ENCODE data around the gene PTPRH. TPM values are rescaled to one million over a fixed set of nuclear protein-coding genes. Genes with fewer than 3 reads are reported as not detected.

Gene PTPRH
- total RNA-seq, 1 donor from 2014 or later, result under 0.01 TPM

DNA sequence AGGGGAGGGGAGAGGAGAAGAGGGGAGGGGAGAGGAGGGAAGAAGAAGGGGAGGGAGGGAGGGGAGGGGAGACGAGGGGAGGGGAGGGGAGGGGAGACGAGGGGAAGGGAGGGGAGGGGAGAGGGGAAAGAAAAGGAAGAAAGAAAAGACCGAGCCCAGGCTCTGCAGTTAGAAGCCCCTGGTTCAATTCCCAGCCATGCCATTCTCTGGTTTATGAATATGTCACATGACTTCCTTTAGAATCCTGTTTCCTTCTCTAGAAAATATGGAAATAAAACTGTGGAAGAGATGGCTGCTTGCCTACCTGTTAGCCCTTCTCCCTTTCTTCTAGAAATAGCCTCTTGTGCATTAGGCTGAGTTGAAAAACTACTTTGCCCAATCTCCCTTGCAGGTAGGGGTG is 74.6 kb downstream of the PTPRH start:
- DNase-seq (ENCODE audit: low read depth in 2 of 2), result no peak

DNA sequence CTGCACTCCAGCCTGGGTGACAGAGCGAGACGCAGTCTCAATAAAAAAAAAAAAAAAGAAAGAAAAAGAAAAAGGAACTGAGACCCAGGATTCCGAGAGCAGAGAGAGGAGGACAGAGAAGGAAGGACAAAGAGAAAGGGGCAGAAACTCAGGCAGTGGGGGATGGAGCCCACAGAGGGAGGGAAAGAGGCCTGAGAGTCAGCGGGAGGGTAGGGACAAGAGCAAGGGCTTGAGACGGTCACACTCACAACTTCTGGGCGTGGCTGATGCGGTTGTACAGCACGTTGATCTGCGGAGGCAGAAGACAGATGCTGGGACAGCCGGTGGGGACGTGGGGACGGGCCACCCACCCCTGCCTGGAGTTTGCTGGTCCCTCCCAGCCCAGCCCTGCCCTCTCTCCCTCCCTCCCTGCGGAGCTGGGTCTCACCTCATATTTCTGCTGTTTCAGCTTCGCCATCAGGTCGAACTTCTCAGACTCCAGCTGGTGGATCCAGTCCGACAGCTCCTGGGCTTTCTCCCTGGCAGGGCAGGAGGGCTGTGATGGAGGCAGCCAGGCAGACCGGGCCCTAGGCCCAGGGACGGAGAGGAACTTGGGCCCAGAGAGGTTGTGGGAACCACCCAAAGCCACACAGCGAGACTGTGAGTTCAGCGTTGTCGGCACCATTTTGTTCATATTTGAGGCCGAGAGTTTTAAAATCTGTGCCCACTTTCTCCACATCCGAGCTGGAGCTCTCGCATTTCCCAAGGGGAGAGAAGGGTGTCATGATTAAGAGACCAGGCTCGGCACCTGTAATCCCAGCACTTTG is 75.5 kb downstream of the PTPRH start:
- no peak for DNase-seq (ENCODE audit: low read depth in 2 of 2)

DNA sequence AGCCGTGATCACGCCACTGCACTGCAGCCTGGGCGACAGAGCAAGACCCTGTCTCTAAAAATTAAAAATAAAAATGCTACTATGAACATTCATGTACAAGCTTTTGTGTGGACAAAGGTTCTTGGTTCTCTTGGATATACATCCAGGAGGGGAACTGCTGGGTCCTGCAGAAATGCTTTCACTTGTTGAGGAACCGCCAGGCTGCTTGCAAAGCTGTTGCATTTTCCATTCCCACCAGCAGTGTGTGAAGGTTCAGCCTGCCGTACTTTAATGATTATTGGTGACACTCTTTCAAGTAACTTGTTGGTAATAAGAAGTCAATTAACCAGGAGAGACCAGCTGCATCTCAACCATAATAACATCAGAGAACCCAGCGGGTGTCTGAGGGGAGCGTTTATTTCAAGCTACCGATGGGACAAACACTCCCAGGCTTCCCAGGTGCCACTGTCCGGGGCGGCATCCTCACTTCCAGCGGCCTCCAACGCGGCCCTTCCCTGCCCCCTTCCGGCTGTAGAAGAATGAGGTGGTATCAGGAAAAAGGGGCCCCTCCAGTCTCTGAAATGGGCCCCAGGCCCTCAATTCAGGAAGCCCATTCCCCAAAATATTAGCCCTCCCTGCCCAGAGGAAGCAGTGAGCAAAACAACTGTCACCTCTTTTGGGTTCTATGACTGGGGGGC is 76.7 kb downstream of the PTPRH start:
- DNase-seq (ENCODE audit: low read depth in 2 of 2), result peak; percentile 18 to 38

- no peak for DNase-seq (ENCODE audit: low read depth in 2 of 2)
Observed at GRCh38 chr19:55131421-55131820, 77.9 kb downstream of the PTPRH start.

Other genes with a start within 250 kb of the PTPRH start
- 0.22 and 2.6 TPM in 2 replicates for gene NLRP2, start 243.1 kb downstream of the PTPRH start, total RNA-seq
- not detected in 2 replicates for gene GP6, start 171.2 kb downstream of the PTPRH start, total RNA-seq
- gene RDH13, start 146.4 kb downstream of the PTPRH start, total RNA-seq, result 10.2 and 19.0 TPM in 2 replicates
- 9.9 and 12.0 TPM in 2 replicates for gene EPS8L1, start 133.6 kb downstream of the PTPRH start, total RNA-seq
- gene PPP1R12C, start 91.9 kb downstream of the PTPRH start, total RNA-seq, result 18.1 and 25.8 TPM in 2 replicates
- 1.7 TPM in 1 of 2 replicates, not detected in the other for gene TNNT1, start 60.3 kb downstream of the PTPRH start, total RNA-seq
- not detected in 2 replicates for gene TNNI3, start 51.8 kb downstream of the PTPRH start, total RNA-seq
- 0.22 and 0.40 TPM in 2 replicates for gene DNAAF3, start 42.9 kb downstream of the PTPRH start, total RNA-seq
- not detected in 2 replicates for gene SYT5, start 29.2 kb downstream of the PTPRH start, total RNA-seq
- gene TMEM86B, start 19.3 kb upstream of the PTPRH start, total RNA-seq, result 0.44 and 0.99 TPM in 2 replicates
- gene PPP6R1, start 49.5 kb upstream of the PTPRH start, total RNA-seq, result 16.1 and 24.8 TPM in 2 replicates
- 17.2 and 19.0 TPM in 2 replicates for gene HSPBP1, start 70.6 kb upstream of the PTPRH start, total RNA-seq
- under 0.01 and 1.2 TPM in 2 replicates for gene BRSK1, start 74.5 kb upstream of the PTPRH start, total RNA-seq
- not detected in 2 replicates for gene TMEM150B, start 115.8 kb upstream of the PTPRH start, total RNA-seq
- 2.2 and 3.0 TPM in 2 replicates for gene KMT5C, start 130.4 kb upstream of the PTPRH start, total RNA-seq
- gene COX6B2, start 145.2 kb upstream of the PTPRH start, total RNA-seq, result not detected in 2 replicates
- gene GARIN5B, start 153.8 kb upstream of the PTPRH start, total RNA-seq, result not detected in 2 replicates
- under 0.01 TPM in 1 of 2 replicates, not detected in the other for gene IL11, start 161.0 kb upstream of the PTPRH start, total RNA-seq
- gene TMEM190, start 167.3 kb upstream of the PTPRH start, total RNA-seq, result not detected in 2 replicates
- gene TMEM238, start 174.8 kb upstream of the PTPRH start, total RNA-seq, result 0.22 and 0.40 TPM in 2 replicates
- 118 and 119 TPM in 2 replicates for gene RPL28, start 176.4 kb upstream of the PTPRH start, total RNA-seq
- 44.4 and 76.5 TPM in 2 replicates for gene UBE2S, start 198.3 kb upstream of the PTPRH start, total RNA-seq
- gene SHISA7, start 233.8 kb upstream of the PTPRH start, total RNA-seq, result not detected in 2 replicates

Data from lung microvascular endothelial cell (primary cell).